Measurements from ENCODE around the gene EMC9. TPM values are rescaled to one million over a fixed set of nuclear protein-coding genes. Genes with fewer than 3 reads are reported as not detected.
A peak's percentile ranks its signal among the peaks of the same experiment; 100 is the strongest.

Gene EMC9
- polyA plus RNA-seq, 3 donors: 6.4 to 9.4 (median 8.5) TPM

DNA sequence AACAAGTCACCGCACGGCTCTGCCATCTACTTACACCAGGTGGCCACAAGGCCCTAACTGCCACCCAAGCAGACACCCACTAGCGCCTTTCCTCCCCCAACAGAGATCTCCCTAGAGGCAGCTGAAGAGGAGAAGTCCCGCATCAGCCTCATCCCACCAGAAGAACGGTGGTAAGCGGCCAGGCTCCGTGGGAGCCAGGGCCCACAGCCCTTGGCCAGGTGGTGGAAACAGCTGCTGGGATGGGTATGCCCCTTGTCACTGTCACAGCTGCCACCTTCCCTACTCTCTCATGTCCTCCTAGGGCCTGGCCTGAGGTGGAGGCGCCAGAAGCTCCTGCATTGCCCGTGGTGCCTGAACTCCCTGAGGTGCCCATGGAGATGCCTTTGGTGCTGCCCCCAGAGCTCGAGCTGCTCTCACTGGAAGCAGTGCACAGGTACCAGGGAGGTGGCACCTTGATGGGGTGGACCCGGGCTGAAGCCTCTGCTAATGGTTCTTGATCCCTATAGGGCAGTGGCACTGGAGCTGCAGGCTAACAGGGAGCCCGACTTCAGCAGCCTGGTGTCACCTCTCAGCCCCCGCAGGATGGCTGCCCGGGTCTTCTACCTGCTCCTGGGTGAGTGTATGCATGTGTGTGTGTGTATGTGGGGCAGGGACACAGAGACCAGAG is 38.0 kb upstream of the EMC9 start:
- no peak overlapping the region for H3K4me2 ChIP-seq (replicated peaks; ENCODE audit: extremely low read depth, low read length, poor library complexity, severe bottlenecking)
- no peaks in the 10 kb centered on the region for H3K27me3 ChIP-seq (ENCODE audit: control insufficient read depth in 2 of 2, insufficient read depth in 2 of 2, low read length in 2 of 2)
- no peaks in the 10 kb centered on the region for H3K4me1 ChIP-seq (ENCODE audit: control insufficient read depth in 1 of 2, insufficient read depth in 2 of 2, low read length in 2 of 2)
- H3K36me3 ChIP-seq (replicated peaks in 1 of 2; ENCODE audit: control insufficient read depth in 1 of 2, insufficient read depth in 2 of 2, low read length in 2 of 2): peaks cover 75 to 97% of the 10 kb centered on the region in 2 donors
- 95% methylated on average over 7 of the region's 14 CpGs for WGBS (ENCODE audit: insufficient coverage)
- H3K4me3 ChIP-seq (replicated peaks in 1 of 3; ENCODE audit: low read depth in 2 of 3, low read length in 3 of 3): no peak overlapping the region
- H3K9ac ChIP-seq (ENCODE audit: insufficient read depth, low read length, poor library complexity, severe bottlenecking): no peak overlapping the region
- H2AFZ ChIP-seq (ENCODE audit: insufficient read depth, low read depth, low read length, poor library complexity, severe bottlenecking): no peak overlapping the region
- H3K79me2 ChIP-seq (ENCODE audit: insufficient read depth, low read length): no peaks in the 10 kb centered on the region
- peak overlapping the region in 1 of 7 donors; percentile 47 for H3K27ac Mint-ChIP-seq
- H4K20me1 ChIP-seq (ENCODE audit: insufficient read depth, low read length): no peaks in the 10 kb centered on the region
- no peak for DNase-seq
- H3K9me3 ChIP-seq (replicated peaks in 1 of 2; ENCODE audit: control insufficient read depth in 1 of 2, insufficient read depth in 1 of 2, low read length in 2 of 2): no peaks in the 10 kb centered on the region
- H3K27ac ChIP-seq (ENCODE audit: low read depth in 1 of 2, low read length in 2 of 2): no peak overlapping the region
- no peaks in the 10 kb centered on the region for H3K4me1 Mint-ChIP-seq
- H3K36me3 Mint-ChIP-seq: peaks cover 78 to 97% of the 10 kb centered on the region in 2 donors
- no peak for TF ChIP-seq CTCF (IDR thresholded peaks at IDR 0.05)
- H3K9me3 Mint-ChIP-seq: no peaks in the 10 kb centered on the region
- intact Hi-C loops (cut with micrococcal nuclease): no loop called here
- peaks cover 0 to 1% (median 0%) of the 10 kb centered on the region in 3 donors for H3K27me3 Mint-ChIP-seq (ENCODE audit: low read depth in 3 of 3)
- H3K4me3 Mint-ChIP-seq: no peak overlapping the region

- Mint-ChIP-seq H3K27me3 (ENCODE audit: low read depth in 3 of 3) (peaks cover 0 to 2% (median 0%) of the 10 kb centered on the region in 3 donors), H3K36me3 (peaks cover 79 to 98% of the 10 kb centered on the region in 2 donors), H3K4me3 (no peak overlapping the region), H3K9me3 (no peaks in the 10 kb centered on the region), H3K4me1 (no peaks in the 10 kb centered on the region), H3K27ac (peak overlapping the region in 2 of 7 donors; percentile 47 to 50)
- no peak for TF ChIP-seq CTCF (IDR thresholded peaks at IDR 0.05)
- Histone ChIP-seq H3K4me2 (replicated peaks; ENCODE audit: extremely low read depth, low read length, poor library complexity, severe bottlenecking) (no peak overlapping the region), H3K27me3 (ENCODE audit: control insufficient read depth in 2 of 2, insufficient read depth in 2 of 2, low read length in 2 of 2) (no peaks in the 10 kb centered on the region), H3K4me3 (replicated peaks in 1 of 3; ENCODE audit: low read depth in 2 of 3, low read length in 3 of 3) (no peak overlapping the region), H4K20me1 (ENCODE audit: insufficient read depth, low read length) (no peaks in the 10 kb centered on the region), H3K9ac (ENCODE audit: insufficient read depth, low read length, poor library complexity, severe bottlenecking) (no peak overlapping the region), H3K9me3 (replicated peaks in 1 of 2; ENCODE audit: control insufficient read depth in 1 of 2, insufficient read depth in 1 of 2, low read length in 2 of 2) (no peaks in the 10 kb centered on the region), H3K79me2 (ENCODE audit: insufficient read depth, low read length) (no peaks in the 10 kb centered on the region), H3K4me1 (ENCODE audit: control insufficient read depth in 1 of 2, insufficient read depth in 2 of 2, low read length in 2 of 2) (no peaks in the 10 kb centered on the region), H2AFZ (ENCODE audit: insufficient read depth, low read depth, low read length, poor library complexity, severe bottlenecking) (no peak overlapping the region), H3K27ac (ENCODE audit: low read depth in 1 of 2, low read length in 2 of 2) (no peak overlapping the region), H3K36me3 (replicated peaks in 1 of 2; ENCODE audit: control insufficient read depth in 1 of 2, insufficient read depth in 2 of 2, low read length in 2 of 2) (peaks cover 75 to 91% of the 10 kb centered on the region in 2 donors)
- WGBS (ENCODE audit: insufficient coverage): no CpG with 5 or more reads among the region's 12 CpGs
- intact Hi-C loops (cut with micrococcal nuclease): no loop called here
- no peak for DNase-seq
These were observed 37.2 kb upstream of the EMC9 start for GRCh38 chr14:24178399-24179178.

Measured in CD14-positive monocyte (primary cell).